Measurements from ENCODE around the gene JARID2. TPM values are rescaled to one million over a fixed set of nuclear protein-coding genes. Genes with fewer than 3 reads are reported as not detected.

Gene JARID2
- total RNA-seq, 1 donor from 2014 or later, result 38.9 TPM

DNA sequence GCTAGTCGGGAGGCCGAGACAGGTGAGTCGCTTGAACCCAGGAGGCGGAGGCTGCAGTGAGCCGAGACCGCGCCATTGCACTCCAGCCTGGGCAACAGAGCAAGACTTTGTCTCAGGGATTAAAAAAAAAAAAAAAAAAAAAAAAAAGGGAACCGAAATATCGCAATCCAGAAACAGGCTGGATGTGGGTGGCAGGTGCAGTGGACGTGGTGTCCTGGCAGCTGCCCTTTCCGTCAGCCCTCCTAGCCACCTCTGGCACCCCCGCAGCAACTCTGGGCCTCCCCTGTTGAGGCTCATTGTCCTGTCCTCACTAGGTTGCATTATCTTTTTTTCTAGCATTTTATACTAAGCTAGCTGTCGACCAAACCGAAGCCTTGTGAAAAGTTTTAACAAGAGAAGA lies 303.5 kb downstream of the JARID2 start:
- TF ChIP-seq, protein P1, sequence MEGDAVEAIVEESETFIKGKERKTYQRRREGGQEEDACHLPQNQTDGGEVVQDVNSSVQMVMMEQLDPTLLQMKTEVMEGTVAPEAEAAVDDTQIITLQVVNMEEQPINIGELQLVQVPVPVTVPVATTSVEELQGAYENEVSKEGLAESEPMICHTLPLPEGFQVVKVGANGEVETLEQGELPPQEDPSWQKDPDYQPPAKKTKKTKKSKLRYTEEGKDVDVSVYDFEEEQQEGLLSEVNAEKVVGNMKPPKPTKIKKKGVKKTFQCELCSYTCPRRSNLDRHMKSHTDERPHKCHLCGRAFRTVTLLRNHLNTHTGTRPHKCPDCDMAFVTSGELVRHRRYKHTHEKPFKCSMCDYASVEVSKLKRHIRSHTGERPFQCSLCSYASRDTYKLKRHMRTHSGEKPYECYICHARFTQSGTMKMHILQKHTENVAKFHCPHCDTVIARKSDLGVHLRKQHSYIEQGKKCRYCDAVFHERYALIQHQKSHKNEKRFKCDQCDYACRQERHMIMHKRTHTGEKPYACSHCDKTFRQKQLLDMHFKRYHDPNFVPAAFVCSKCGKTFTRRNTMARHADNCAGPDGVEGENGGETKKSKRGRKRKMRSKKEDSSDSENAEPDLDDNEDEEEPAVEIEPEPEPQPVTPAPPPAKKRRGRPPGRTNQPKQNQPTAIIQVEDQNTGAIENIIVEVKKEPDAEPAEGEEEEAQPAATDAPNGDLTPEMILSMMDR (IDR thresholded peaks at IDR 0.05), result no peak
- no peak for TF ChIP-seq EZH2 (IDR thresholded peaks at IDR 0.05)
- TF ChIP-seq EZH2phosphoT487 (IDR thresholded peaks at IDR 0.05), result no peak
- no peak overlapping the region for H2AFZ ChIP-seq (replicated peaks)
- H3K27me3 ChIP-seq, result no peaks in the 10 kb centered on the region
- no peak overlapping the region for H3K4me3 ChIP-seq
- H3K79me2 ChIP-seq (ENCODE audit: low read depth), result no peaks in the 10 kb centered on the region
- peaks cover 2% of the 10 kb centered on the region for H3K27me3 Mint-ChIP-seq (ENCODE audit: insufficient read depth, low read depth)
- no peak for DNase-seq (ENCODE audit: low spot score)
- peaks cover 21% of the 10 kb centered on the region for H3K4me1 ChIP-seq
- no peak overlapping the region for H3K4me2 ChIP-seq
- no peaks in the 10 kb centered on the region for H3K9me3 Mint-ChIP-seq
- H3K27ac Mint-ChIP-seq, result no peak overlapping the region
- H3K4me3 Mint-ChIP-seq, result no peak overlapping the region
- no peak overlapping the region for H3K9ac ChIP-seq
- H3F3A ChIP-seq (ENCODE audit: low read depth), result peaks cover 3% of the 10 kb centered on the region
- peaks cover 47% of the 10 kb centered on the region for H3K4me1 Mint-ChIP-seq
- H3K9me3 ChIP-seq (ENCODE audit: low read depth), result no peaks in the 10 kb centered on the region
- peaks cover 16% of the 10 kb centered on the region for H4K20me1 ChIP-seq (ENCODE audit: low read depth)
- H3K36me3 Mint-ChIP-seq, result no peaks in the 10 kb centered on the region
- H3K27ac ChIP-seq, result no peak overlapping the region
- H3K36me3 ChIP-seq, result no peaks in the 10 kb centered on the region

DNA sequence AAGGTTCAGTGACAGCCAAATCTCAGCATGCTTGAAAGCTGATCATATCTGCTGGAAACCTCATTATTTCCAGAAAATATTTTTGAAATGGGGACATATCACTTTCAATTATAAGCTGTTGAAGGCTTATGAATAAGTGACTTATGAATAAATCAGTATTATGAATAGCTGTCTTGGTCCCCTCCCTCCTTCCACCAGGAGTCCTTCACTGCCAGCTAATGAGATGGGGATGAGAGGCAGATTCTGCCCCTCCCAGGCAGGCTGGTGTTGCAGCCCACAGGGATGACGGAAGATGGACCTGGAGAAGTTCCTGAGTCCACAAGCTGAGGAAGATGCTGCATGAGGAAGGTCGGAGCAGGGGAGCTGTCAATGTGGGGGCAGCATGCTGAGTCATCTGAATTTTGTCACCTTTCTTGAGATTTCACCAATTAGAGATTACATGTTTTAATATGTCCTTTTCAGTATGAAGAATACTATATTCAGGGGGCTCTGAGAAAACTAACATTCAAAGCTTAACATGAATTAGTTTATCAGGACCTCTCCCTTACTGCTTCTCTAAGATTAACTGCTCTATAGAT lies 304.8 kb downstream of the JARID2 start:
- Histone ChIP-seq H3K4me3 (no peak overlapping the region), H4K20me1 (ENCODE audit: low read depth) (peaks cover 16% of the 10 kb centered on the region), H3F3A (ENCODE audit: low read depth) (peaks cover 3% of the 10 kb centered on the region), H3K27ac (no peak overlapping the region), H3K36me3 (no peaks in the 10 kb centered on the region), H3K9ac (no peak overlapping the region), H2AFZ (replicated peaks) (no peak overlapping the region), H3K9me3 (ENCODE audit: low read depth) (no peaks in the 10 kb centered on the region), H3K27me3 (no peaks in the 10 kb centered on the region), H3K4me1 (peaks cover 21% of the 10 kb centered on the region), H3K4me2 (no peak overlapping the region), H3K79me2 (ENCODE audit: low read depth) (no peaks in the 10 kb centered on the region)
- DNase-seq (ENCODE audit: low spot score), result no peak
- H3K9me3 Mint-ChIP-seq, result no peaks in the 10 kb centered on the region
- no peak overlapping the region for H3K27ac Mint-ChIP-seq
- no peak overlapping the region for H3K4me3 Mint-ChIP-seq
- H3K27me3 Mint-ChIP-seq (ENCODE audit: insufficient read depth, low read depth), result peaks cover 2% of the 10 kb centered on the region
- H3K4me1 Mint-ChIP-seq, result peaks cover 47% of the 10 kb centered on the region
- no peaks in the 10 kb centered on the region for H3K36me3 Mint-ChIP-seq
- TF ChIP-seq EZH2 (IDR thresholded peaks at IDR 0.05) (no peak), EZH2phosphoT487 (IDR thresholded peaks at IDR 0.05) (no peak)
- TF ChIP-seq, protein P1 (IDR thresholded peaks at IDR 0.05), result no peak

DNA sequence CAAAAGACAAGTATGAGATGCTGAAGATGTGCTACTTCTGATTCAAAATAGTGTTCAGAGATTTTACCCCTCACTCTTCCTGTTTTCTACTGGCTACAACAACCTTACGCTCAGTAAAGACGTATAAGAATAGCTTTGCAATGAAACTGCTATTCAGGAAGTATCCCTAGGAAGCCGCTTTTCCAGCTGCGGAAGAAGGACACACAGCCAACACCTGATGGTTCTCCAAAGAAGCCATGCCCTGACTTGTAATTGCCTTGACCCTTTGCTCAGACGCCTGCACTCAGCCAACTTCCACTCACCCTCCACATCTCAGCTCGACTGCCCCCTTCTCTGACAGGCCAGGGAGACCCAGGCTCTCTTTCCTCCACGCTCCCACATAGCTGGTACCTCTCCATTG lies 305.4 kb downstream of the JARID2 start:
- no peaks in the 10 kb centered on the region for H3K9me3 ChIP-seq (ENCODE audit: low read depth)
- no peaks in the 10 kb centered on the region for H3K36me3 Mint-ChIP-seq
- H3K27ac ChIP-seq, result no peak overlapping the region
- peak overlapping the region; percentile 72 for H3K27ac Mint-ChIP-seq
- peaks cover 2% of the 10 kb centered on the region for H3K27me3 Mint-ChIP-seq (ENCODE audit: insufficient read depth, low read depth)
- H3K9ac ChIP-seq, result no peak overlapping the region
- peaks cover 47% of the 10 kb centered on the region for H3K4me1 Mint-ChIP-seq
- peaks cover 21% of the 10 kb centered on the region for H3K4me1 ChIP-seq
- peaks cover 16% of the 10 kb centered on the region for H4K20me1 ChIP-seq (ENCODE audit: low read depth)
- H3K9me3 Mint-ChIP-seq, result no peaks in the 10 kb centered on the region
- no peak overlapping the region for H2AFZ ChIP-seq (replicated peaks)
- no peaks in the 10 kb centered on the region for H3K27me3 ChIP-seq
- no peak for TF ChIP-seq EZH2 (IDR thresholded peaks at IDR 0.05)
- TF ChIP-seq, protein P1 (IDR thresholded peaks at IDR 0.05), result no peak
- TF ChIP-seq EZH2phosphoT487 (IDR thresholded peaks at IDR 0.05), result no peak
- no peak for DNase-seq (ENCODE audit: low spot score)
- H3K4me3 ChIP-seq, result no peak overlapping the region
- no peaks in the 10 kb centered on the region for H3K79me2 ChIP-seq (ENCODE audit: low read depth)
- H3F3A ChIP-seq (ENCODE audit: low read depth), result peaks cover 3% of the 10 kb centered on the region
- peak overlapping the region; percentile 30 for H3K4me2 ChIP-seq
- H3K4me3 Mint-ChIP-seq, result no peak overlapping the region
- no peaks in the 10 kb centered on the region for H3K36me3 ChIP-seq
